ENCODE measurements around the gene ENDOV.
A peak's percentile ranks its signal among the peaks of the same experiment; 100 is the strongest.

The ENDOV gene

GRCh38 chr17:80416260-80416939, 1.4 kb downstream of the ENDOV start:
- no peak for DNase-seq (ENCODE audit: low read depth in 2 of 2)

- DNase-seq (ENCODE audit: low read depth in 2 of 2): no peak
Observed at GRCh38 chr17:80416940-80417293, 1.9 kb downstream of the ENDOV start.

DNA sequence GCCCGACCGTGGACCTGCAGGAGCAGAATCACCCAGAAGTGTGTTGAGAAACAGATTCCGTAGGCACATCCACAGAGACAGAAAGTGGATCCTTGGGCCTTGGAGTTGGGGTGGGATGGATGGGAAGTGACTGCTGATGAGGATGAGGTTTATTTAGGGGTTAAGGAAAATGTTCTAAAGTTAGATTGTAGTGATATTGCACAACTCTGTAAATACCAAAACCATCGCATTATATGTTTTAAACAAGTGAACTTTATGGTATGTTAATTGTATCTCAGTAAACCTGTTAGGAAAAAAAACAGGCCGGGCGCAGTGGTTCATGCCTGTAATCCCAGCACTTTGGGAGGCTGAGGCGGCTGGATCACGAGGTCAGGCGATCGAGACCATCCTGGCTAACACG, 3.6 kb downstream of the ENDOV start:
- no peak for DNase-seq (ENCODE audit: low read depth in 2 of 2)

DNA sequence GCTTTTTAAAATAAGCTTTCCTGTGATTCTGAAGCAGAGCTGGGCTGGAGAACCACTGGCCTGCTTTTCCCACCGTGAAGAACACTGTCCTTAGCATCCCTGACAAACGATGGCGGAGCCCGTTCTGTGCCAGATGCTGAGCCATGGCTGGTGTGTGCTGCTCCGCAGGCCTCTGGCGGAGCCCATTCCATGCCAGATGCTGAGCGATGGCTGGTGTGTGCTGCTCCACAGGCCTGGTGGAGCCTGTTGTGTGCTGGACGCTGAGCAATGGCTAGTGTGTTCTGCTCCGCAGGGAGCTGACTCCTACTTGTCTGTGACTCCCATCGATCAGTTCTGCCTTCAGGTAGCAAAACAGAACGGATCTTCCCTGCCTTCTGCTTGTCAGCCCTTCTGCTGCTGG, 4.3 kb downstream of the ENDOV start:
- no peak for DNase-seq (ENCODE audit: low read depth in 2 of 2)

DNA sequence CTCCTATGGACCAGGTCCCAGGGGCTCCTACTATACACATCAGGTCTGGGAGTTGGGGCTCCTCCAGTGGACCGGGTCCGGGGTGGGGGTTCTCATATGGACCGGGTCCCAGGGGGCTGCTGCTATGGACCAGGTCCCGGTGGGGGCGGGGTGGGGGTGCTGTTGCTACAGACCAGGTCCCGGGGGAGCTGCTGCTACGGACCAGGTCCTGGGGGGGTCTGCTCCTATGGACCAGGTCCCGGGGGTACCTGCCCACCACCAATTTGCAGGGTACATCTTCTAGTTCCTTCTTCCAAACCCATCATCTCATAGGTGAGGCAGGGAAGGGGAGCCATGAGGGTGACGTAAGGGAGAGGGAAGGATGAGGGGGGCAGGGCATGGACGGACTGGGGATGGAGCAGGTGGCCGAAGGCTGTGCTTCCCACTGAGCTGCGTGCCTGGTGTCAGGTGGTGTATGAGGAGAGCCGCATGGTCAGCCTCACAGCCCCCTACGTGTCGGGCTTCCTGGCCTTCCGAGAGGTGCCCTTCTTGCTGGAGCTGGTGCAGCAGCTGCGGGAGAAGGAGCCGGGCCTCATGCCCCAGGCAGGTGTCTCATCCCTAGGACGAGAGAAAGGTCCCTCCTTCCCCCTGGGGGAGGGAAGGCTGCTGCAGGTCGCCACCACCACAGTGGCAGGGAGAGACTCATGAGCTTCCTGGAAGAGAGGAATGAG, 6.6 kb downstream of the ENDOV start:
- no peak for DNase-seq (ENCODE audit: low read depth in 2 of 2)

DNA sequence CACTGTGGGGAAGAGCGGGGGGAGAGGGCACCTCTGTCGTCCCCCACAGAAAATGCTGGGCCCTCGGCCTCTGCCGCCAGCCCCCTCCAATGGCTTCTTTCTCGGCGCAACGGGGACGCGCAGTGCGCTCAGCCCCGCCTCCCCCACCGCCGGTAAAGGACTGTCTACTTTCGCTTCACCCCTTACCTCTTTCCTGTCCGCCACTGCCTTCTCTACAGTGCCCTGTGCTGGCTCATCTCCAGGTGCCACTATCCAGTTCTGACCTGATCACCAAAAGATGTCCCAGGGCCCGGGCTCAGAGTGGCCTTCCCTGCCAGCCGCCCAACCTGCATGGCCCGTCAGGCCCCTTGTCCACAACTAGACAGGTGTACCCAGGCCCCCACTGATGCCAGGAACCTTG, 7.3 kb downstream of the ENDOV start:
- no peak for DNase-seq (ENCODE audit: low read depth in 2 of 2)

DNA sequence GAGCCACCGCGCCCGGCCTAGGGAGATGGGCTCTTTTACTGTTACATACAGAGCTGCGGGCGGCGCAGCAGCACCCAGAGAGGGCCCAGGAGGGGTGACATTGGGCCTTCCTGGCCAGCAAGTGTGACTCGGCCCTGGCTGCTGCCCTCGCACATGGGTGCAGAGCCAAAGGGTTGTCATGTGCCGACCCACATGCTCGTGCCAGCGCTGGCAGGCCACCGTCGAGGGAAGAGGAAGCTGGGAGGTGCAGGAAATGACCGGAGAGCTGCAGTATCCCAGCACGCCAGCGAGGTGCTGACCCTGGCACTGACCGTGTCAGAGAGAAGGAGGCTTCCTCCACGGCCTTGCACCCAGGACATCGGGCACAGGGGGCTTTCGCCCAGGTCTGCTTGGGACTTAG, 8.0 kb downstream of the ENDOV start:
- no peak for DNase-seq (ENCODE audit: low read depth in 2 of 2)

DNA sequence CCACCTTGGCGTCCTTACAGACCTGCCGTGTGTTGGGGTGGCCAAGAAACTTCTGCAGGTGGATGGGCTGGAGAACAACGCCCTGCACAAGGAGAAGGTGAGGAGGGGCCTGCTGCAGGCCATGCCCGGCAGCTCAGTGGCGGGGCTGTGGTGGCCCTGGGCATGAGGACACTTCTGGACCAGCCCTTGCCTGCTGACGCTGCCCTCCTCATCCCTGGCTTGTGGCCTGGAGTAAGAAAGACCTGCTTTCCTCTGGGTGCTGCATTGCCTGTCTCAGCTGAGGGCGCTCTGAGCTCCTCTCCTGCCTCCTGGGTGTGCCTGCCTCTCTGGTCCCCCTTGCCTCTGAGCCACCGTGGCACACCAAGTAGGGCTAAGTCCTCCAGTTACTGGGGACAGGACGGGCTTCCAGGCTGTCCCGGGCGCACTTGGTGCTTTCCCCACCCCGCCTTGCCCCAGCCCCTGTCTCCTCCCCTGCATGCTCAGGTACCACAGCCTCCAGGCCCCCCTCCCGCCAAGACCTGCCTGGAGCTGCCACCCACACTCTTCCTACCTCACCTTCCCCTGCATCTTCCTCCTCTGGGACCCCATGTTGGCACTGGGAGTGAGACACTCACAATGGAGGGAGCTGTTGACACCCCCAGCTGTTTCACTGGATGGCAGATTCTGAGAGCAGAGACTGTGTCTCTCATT, 8.7 kb downstream of the ENDOV start:
- DNase-seq (ENCODE audit: low read depth in 2 of 2): no peak

- no peak for DNase-seq (ENCODE audit: low read depth in 2 of 2)
Observed at GRCh38 chr17:80424261-80424660, 9.3 kb downstream of the ENDOV start.

DNA sequence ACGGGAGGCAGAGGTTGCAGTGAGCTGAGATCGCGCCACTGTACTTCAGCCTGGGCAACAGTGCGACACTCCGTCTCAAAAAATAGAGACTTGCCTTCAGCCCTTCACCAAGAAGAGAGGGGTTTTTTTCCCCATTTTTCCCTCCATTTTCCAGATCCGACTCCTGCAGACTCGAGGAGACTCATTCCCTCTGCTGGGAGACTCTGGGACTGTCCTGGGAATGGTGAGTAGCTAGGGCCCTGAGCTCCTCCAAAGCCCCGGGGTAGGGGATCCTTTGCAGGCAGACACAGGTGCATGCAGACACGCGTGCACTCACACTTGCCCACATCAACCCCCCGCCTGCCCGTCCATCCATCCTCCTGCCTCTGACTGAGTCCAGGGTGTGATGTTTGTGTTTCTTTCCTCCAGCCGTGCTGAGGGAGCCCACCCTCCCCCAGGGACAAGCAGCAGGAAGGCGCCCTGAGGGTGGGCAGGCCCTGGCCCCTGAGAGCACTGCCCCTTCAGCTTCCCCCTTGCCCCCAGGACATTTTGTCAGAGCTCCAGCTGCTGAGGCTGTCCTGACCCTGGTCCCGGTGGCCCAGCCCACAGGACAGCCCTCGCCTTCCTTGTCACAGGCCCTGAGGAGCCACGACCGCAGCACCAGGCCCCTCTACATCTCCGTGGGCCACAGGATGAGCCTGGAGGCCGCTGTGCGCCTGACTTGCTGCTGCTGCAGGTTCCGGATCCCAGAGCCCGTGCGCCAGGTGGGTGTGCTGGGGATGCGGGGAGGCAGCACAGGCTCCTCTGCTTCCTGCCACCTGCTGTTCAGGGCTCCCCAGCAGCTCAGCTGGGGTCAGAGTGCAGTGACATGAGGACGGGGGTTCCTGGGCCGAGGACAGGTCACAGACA, 10.2 kb downstream of the ENDOV start:
- DNase-seq (ENCODE audit: low read depth in 2 of 2): no peak

DNA sequence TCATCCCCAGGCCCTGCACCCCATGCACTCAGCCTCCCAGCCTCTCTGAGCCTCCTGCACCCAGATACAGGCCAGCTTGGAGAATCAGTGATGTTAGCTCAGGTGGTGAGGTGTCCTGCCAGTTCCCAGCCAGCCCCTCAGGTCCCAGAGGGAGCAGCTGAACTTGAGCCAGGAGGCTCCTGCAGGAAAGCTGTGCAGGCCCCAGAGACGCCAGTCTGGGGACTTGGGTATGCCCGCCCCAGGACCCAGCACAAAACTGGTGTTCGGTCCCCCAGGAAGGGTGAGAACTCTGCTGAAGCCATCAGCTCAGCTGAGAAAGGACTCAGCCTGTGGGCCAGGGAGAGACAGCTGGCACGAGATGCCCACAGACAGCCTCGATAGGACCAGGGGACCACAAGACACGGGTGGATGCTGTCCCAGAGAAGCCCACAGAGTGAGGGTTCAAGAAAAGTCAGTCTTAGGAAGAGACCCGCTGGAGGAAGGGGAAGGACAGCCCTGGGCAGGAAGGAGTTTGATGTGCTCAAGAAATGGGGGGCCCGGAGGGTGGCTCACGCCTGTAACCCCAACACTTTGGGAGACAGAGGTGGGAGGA, 11.0 kb downstream of the ENDOV start:
- no peak for DNase-seq (ENCODE audit: low read depth in 2 of 2)

GRCh38 chr17:80426671-80427326, 11.8 kb downstream of the ENDOV start:
- peak; percentile 72 to 74 for DNase-seq (ENCODE audit: low read depth in 2 of 2)

DNA sequence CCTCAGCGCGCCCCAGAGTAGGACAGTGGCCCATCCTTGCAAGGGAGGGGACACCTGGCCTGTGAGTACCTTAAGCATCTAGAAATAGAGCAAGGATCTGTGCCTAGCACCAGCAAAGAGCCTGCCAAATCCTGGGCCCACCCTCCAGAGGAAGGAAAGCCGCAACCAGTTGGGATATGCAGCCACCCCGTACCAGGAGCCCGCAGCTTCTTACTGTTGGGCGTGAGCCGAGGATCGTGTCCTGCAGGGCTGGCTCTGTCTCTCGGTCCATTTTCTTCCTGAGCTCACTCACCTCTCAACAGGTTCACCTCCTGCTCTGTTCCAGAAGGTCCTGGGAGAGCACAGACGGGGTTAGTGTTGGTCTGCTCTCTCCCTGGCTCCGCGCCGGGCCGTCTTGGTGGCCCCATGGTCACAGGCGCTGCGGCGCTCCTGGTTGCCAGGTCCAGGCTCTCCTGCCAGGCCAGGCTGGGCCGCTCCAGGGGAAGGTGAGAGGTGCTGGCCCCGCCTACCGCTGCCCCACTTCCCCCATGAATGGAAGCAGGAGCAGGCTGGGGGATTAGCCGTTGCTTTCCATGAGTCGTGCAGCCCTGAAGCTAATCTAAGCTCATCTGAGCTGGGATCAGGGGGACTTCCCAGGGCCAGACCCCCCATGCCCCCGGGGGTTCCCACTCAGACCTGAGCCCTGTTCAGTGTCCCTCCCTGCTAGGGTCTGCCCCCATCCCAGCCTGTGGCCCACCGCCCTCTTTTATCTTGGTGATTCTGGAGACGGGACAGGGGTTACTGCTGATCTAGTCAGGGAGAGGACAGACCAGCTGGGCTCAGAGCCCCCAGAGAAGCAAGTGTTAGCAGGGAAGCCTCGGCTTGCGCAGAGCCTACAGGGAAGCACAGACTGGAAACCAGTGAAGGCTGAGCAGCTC, 12.7 kb downstream of the ENDOV start:
- DNase-seq (ENCODE audit: low read depth in 2 of 2): no peak

DNA sequence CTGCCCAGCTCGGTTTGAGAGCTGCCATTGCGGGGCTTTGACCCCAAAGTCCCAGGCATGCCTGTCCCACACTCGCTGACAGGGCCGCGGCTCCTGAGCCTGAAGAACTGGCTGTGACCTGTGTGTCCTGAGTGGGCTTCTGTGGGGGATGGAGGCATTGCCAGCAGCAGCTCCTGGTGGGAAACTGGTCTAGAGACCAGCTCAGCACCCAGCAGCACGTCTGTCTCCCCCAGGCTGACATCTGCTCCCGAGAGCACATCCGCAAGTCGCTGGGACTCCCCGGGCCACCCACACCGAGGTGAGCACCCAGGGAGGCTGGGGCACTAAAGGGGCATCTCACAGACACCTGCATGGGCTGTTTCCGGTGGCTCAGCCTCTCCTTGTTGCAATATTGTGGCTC, 13.4 kb downstream of the ENDOV start:
- DNase-seq (ENCODE audit: low read depth in 2 of 2): no peak

GRCh38 chr17:80428796-80429195, 13.8 kb downstream of the ENDOV start:
- DNase-seq (ENCODE audit: low read depth in 2 of 2): no peak

- no peak for DNase-seq (ENCODE audit: low read depth in 2 of 2)
Observed at GRCh38 chr17:80429356-80430275, 14.6 kb downstream of the ENDOV start.

DNA sequence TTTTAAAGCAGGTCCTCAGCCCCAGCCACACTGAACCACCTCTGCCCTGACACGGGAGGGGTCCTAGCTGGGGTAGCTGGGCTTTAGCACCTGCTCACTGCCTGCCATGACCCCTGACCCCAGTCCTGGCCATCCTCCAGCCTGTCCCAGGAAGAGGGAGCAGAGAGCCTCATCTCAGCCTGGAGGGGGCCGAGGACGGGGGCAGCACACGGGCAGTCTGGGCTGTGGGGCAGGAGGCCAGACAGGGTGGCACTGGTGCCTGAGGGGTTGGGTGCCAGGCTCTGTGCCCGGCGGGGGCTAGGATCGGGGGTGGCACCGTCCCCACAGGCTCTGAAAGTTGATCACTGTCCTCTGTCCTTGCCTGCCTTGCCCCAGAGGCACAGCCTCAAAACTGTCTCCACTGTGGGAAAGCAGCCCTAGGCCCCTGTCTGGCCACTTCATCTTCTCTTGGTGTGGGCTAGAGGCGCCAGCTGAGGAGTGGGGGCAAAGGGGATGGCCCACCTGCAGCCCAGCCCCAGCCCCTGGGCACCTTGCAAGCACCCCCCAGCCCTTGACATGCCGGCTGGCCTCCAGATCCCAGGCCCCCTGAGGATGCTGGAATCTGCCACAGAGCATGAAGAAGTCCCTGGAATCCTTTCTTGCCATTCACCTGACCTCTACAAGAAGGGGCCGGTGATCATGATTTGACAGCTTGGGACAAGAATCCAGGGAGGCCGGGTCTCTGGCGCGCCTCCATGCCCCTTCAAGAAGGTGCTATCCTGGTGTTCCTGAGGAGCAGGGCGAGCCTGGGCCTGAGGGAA, 15.7 kb downstream of the ENDOV start:
- no peak for DNase-seq (ENCODE audit: low read depth in 2 of 2)

Measured in stimulated activated CD8-positive, alpha-beta memory T cell treated with anti-CD3 and anti-CD28 coated beads, Interleukin-15, amount 100 ng/mL, for 48 hours (primary cell).